ENCODE results near the gene PSD. TPM values are rescaled to one million over a fixed set of nuclear protein-coding genes. Genes with fewer than 3 reads are reported as not detected.

Gene PSD
- total and polyA plus RNA-seq, 10 of the 15 experiments (the other 5 are each of a cell fraction or from before 2014, with no cell fraction given), result 0.11 to 2.0 (median 0.49) TPM; not detected in 2

GRCh38 chr10:102394801-102395399, 23.7 kb downstream of the PSD start (continued):
- 0 out of 2 replicates have a peak, but pooled peaks have one; percentile 23 for TF ChIP-seq ZSCAN29 (IDR thresholded peaks at IDR 0.05)
- no peak for TF ChIP-seq TBL1XR1 (IDR thresholded peaks at IDR 0.05; ENCODE audit: low read depth, low read length)
- no peak for TF ChIP-seq MAX (IDR thresholded peaks at IDR 0.05; ENCODE audit: low read depth, low read length)
- TF ChIP-seq NR2C2 (IDR thresholded peaks at IDR 0.05; ENCODE audit: borderline replicate concordance, control insufficient read depth, insufficient read length, low read depth), result no peak
- no peak for TF ChIP-seq NR2C1 (IDR thresholded peaks at IDR 0.05)
- TF ChIP-seq BMI1 (IDR thresholded peaks at IDR 0.05; ENCODE audit: borderline replicate concordance), result no peak
- TF ChIP-seq NFXL1 (IDR thresholded peaks at IDR 0.05; ENCODE audit: borderline replicate concordance), result no peak
- TF ChIP-seq ZZZ3 (IDR thresholded peaks at IDR 0.05; ENCODE audit: control insufficient read depth, insufficient read length, low read depth), result no peak
- no peak for TF ChIP-seq SRF (IDR thresholded peaks at IDR 0.05; ENCODE audit: low read depth in 2 of 2, low read length in 2 of 2)
- no peak for TF ChIP-seq CBX5 (IDR thresholded peaks at IDR 0.05; ENCODE audit: low read depth)
- no peak; the same call in 1 of the 2 replicates for TF ChIP-seq HCFC1 (IDR thresholded peaks at IDR 0.05; ENCODE audit: low read length)
- TF ChIP-seq EGR1 (IDR thresholded peaks at IDR 0.05; ENCODE audit: borderline replicate concordance in 1 of 2, low read depth in 2 of 2, low read length in 2 of 2), result peak in 1 of 2 experiments; percentile 62; a peak in 2 of 3 replicates
- TF ChIP-seq ZNF384 (IDR thresholded peaks at IDR 0.05; ENCODE audit: borderline replicate concordance, low read depth, low read length), result no peak
- TF ChIP-seq FOXM1 (IDR thresholded peaks at IDR 0.05; ENCODE audit: low read depth, low read length), result no peak
- no peak for TF ChIP-seq RB1 (IDR thresholded peaks at IDR 0.05; ENCODE audit: borderline replicate concordance)
- TF ChIP-seq PRDM15 (CRISPR knock-in tag; IDR thresholded peaks at IDR 0.05), result no peak
- no peak for TF ChIP-seq REST (IDR thresholded peaks at IDR 0.05; ENCODE audit: low read depth, low read length)
- TF ChIP-seq PBX3 (IDR thresholded peaks at IDR 0.05; ENCODE audit: insufficient replicate concordance, low read depth, low read length), result no peak
- no peak for TF ChIP-seq IKZF2 (IDR thresholded peaks at IDR 0.05)
- no peak for TF ChIP-seq EP300 (IDR thresholded peaks at IDR 0.05; ENCODE audit: borderline replicate concordance in 1 of 2, control insufficient read depth in 1 of 2, low read depth in 2 of 2, low read length in 2 of 2)
- no peak for TF ChIP-seq SREBF2 (IDR thresholded peaks at IDR 0.05; ENCODE audit: low read length)
- TF ChIP-seq MTA2 (IDR thresholded peaks at IDR 0.05; ENCODE audit: low read depth), result peak; percentile 41; the same call in 1 of the 2 replicates

Measured in GM12878 (cell line).